CD4-positive, alpha-beta T cell (primary cell): Measurements from ENCODE around the gene NUDT9. TPM values are rescaled to one million over a fixed set of nuclear protein-coding genes. Genes with fewer than 3 reads are reported as not detected.

ENCODE experiments used
- ATAC-seq: fragments of 200-7000 bp; cut with Tn5 transposase; one replicate; pipeline ENCODE4 v1.10.0; 2022; ENCODE audit warnings: mild to moderate bottlenecking; ENCODE audit not compliant: poor library complexity
- CTCF ChIA-PET: fragments of 350-600 bp; sonication (Branson Sonifier 250); formaldehyde crosslinking; loops from one replicate; lab custom pipeline; 2021; ENCODE audit warnings: antibody characterized with exemption, inconsistent platforms; lab: Charles Lee
- POLR2A ChIA-PET: fragments of 350-600 bp; sonication (Branson Sonifier 250); formaldehyde crosslinking; loops from one replicate; lab custom pipeline; 2021; ENCODE audit warnings: antibody characterized with exemption, inconsistent platforms; lab: Charles Lee
- DNase-seq, 14 experiments: peaks; one replicate each; pipeline ENCODE4 v3.0.0-alpha.2; 2013 to 2020; ENCODE audit warnings: mixed read lengths in 2 of 14
- H3K27ac ChIP-seq, 2 donors: one replicate each; pipeline versions ENCODE4 v1.5.1 to v1.7.0; 2013; ENCODE audit warnings: low read length in 2 of 2, low read depth in 1 of 2, mild to moderate bottlenecking in 1 of 2
- H3K27me3 ChIP-seq, 2 experiments: 1 replicate in 1 of 2; 2 replicates in 1 of 2; pipeline versions ENCODE4 v1.6.1 to v1.7.0; 2013; ENCODE audit warnings: low read length in 2 of 2, control low read depth in 1 of 2, mild to moderate bottlenecking in 1 of 2, moderate library complexity in 1 of 2; ENCODE audit not compliant: insufficient read depth in 2 of 2, control insufficient read depth in 1 of 2
- H3K36me3 ChIP-seq: one replicate; pipeline ENCODE4 v1.6.1; 2013; ENCODE audit warnings: low read length, control low read depth; ENCODE audit not compliant: insufficient read depth
- H3K4me1 ChIP-seq: one replicate; pipeline ENCODE4 v1.6.1; 2013; ENCODE audit warnings: low read length, control low read depth; ENCODE audit not compliant: insufficient read depth
- H3K4me3 ChIP-seq: one replicate; pipeline ENCODE4 v1.5.1; 2013; ENCODE audit warnings: mild to moderate bottlenecking, low read length, moderate library complexity
- H3K9me3 ChIP-seq, 2 experiments: 1 replicate in 1 of 2; 2 replicates in 1 of 2; pipeline versions ENCODE4 v1.6.1 to v1.7.0; 2013; ENCODE audit warnings: low read length in 2 of 2, mild to moderate bottlenecking in 2 of 2, control low read depth in 1 of 2, moderate library complexity in 1 of 2; ENCODE audit not compliant: control insufficient read depth in 1 of 2, insufficient read depth in 1 of 2
- H3K27ac Mint-ChIP-seq: one replicate; pipeline ENCODE4 v1.8.0; 2020; ENCODE audit warnings: mixed read lengths
- H3K27me3 Mint-ChIP-seq: one replicate; pipeline ENCODE4 v1.8.0; 2021; ENCODE audit warnings: mixed read lengths
- H3K36me3 Mint-ChIP-seq: one replicate; pipeline ENCODE4 v1.8.0; 2021; ENCODE audit warnings: low read depth, mixed read lengths
- H3K4me1 Mint-ChIP-seq: one replicate; pipeline ENCODE4 v1.8.0; 2021; ENCODE audit warnings: low read depth, mixed read lengths
- H3K4me3 Mint-ChIP-seq: one replicate; pipeline ENCODE4 v1.8.0; 2020; ENCODE audit warnings: mild to moderate bottlenecking, mixed read lengths
- H3K9me3 Mint-ChIP-seq: one replicate; pipeline ENCODE4 v1.8.0; 2020; ENCODE audit warnings: mixed read lengths
- intact Hi-C, 2 experiments: fragments of 100-400 bp; cut with DNase I in 1 of 2; cut with micrococcal nuclease in 1 of 2; formaldehyde crosslinking; loops; one replicate each; pipeline versions ENCODE4 v1.15.1 to v1.9.0; 2023 to 2025; cut with DNase I, micrococcal nuclease
- total RNA-seq, 174 experiments: library from RNA in 2 of 174; stranded (reverse) in 2 of 174; gene quantifications; one replicate each; pipeline ENCODE4 v1.2.3 and lab custom pipeline; 2021 to 2026
- TF ChIP-seq, protein P1 (sequence below): fragments of 200-600 bp; IDR thresholded peaks from one replicate; pipeline ENCODE4 v1.8.0; 2022; ENCODE audit warnings: antibody characterized with exemption, mild to moderate bottlenecking

Gene NUDT9
- total RNA-seq, 2 experiments from 2014 or later: 4.4 to 4.8 TPM

DNA sequence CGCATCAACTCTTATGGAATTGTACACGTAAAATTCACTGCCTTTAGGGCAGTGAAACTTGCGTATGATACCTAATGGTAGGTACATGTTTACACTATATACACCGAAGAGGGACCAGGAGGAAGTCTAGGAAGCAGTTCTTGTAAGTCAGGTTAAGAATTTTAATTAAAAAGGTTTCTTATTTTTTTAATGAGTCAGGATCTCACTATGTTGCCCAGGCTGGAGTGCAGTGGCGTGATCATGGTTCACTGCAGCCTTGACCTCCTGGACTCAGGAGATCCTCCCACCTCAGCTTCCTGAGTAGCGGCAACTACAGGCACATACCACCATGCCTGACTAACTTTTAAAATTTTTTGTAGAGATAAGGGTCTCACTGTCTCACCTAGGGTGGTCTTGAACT lies 6.6 kb downstream of the NUDT9 start:
- H3K27me3 Mint-ChIP-seq: no peaks in the 10 kb centered on the region
- Histone ChIP-seq H3K4me1 (peaks cover 14% of the 10 kb centered on the region), H3K36me3 (no peaks in the 10 kb centered on the region), H3K27me3 (no peaks in the 10 kb centered on the region), H3K4me3 (no peak overlapping the region), H3K27ac (no peak overlapping the region), H3K9me3 (no peaks in the 10 kb centered on the region)
- H3K36me3 Mint-ChIP-seq: peaks cover 9% of the 10 kb centered on the region
- ATAC-seq: no peak
- peaks cover 75% of the 10 kb centered on the region for H3K4me1 Mint-ChIP-seq
- intact Hi-C loops: loop anchor here in 1 of 2 experiments (10.0 kb wide), 1 partner anchor 424 kb away; no protein-coding TSS in a partner anchor
- TF ChIP-seq, protein P1, sequence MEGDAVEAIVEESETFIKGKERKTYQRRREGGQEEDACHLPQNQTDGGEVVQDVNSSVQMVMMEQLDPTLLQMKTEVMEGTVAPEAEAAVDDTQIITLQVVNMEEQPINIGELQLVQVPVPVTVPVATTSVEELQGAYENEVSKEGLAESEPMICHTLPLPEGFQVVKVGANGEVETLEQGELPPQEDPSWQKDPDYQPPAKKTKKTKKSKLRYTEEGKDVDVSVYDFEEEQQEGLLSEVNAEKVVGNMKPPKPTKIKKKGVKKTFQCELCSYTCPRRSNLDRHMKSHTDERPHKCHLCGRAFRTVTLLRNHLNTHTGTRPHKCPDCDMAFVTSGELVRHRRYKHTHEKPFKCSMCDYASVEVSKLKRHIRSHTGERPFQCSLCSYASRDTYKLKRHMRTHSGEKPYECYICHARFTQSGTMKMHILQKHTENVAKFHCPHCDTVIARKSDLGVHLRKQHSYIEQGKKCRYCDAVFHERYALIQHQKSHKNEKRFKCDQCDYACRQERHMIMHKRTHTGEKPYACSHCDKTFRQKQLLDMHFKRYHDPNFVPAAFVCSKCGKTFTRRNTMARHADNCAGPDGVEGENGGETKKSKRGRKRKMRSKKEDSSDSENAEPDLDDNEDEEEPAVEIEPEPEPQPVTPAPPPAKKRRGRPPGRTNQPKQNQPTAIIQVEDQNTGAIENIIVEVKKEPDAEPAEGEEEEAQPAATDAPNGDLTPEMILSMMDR: no peak
- no peak for DNase-seq
- ChIA-PET POLR2A (no interaction called here), CTCF (no interaction called here)
- no peak overlapping the region for H3K27ac Mint-ChIP-seq
- no peak overlapping the region for H3K4me3 Mint-ChIP-seq
- no peaks in the 10 kb centered on the region for H3K9me3 Mint-ChIP-seq

GRCh38 chr4:87430038-87430437 lies 7.7 kb downstream of the NUDT9 start:
- Histone ChIP-seq H3K36me3 (peaks cover 3% of the 10 kb centered on the region), H3K27me3 (no peaks in the 10 kb centered on the region), H3K4me3 (no peak overlapping the region), H3K4me1 (peaks cover 4% of the 10 kb centered on the region), H3K27ac (no peak overlapping the region), H3K9me3 (no peaks in the 10 kb centered on the region)
- TF ChIP-seq, protein P1: no peak
- Mint-ChIP-seq H3K9me3 (no peaks in the 10 kb centered on the region), H3K4me3 (no peak overlapping the region), H3K27ac (no peak overlapping the region), H3K27me3 (no peaks in the 10 kb centered on the region), H3K36me3 (peaks cover 10% of the 10 kb centered on the region), H3K4me1 (peaks cover 67% of the 10 kb centered on the region)
- ChIA-PET POLR2A (no interaction called here), CTCF (no interaction called here)
- no peak for ATAC-seq
- DNase-seq: no peak
- intact Hi-C loops: no loop called here

DNA sequence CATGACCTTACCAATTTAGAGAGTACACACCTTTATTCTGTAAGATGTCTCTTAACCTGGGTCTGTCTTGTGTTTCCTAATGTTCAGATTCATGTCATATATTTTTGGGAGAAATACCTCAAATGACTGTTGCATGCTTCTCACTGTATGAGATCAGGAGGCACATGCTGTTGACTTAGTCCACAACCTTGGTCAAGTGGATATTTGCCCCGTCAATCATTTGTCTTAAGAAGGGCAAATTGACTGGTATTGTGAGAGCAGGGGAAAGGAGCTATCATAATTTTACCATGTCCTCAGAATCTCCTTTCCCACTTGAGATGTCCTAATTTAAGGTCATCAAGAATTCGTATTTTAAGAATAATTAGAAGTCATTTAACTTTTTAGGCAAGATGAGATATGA lies 11.0 kb downstream of the NUDT9 start:
- Mint-ChIP-seq H3K9me3 (no peaks in the 10 kb centered on the region), H3K4me1 (peaks cover 49% of the 10 kb centered on the region), H3K4me3 (no peak overlapping the region), H3K27ac (no peak overlapping the region), H3K27me3 (no peaks in the 10 kb centered on the region), H3K36me3 (peaks cover 33% of the 10 kb centered on the region)
- H3K9me3 ChIP-seq: no peaks in the 10 kb centered on the region
- H3K4me1 ChIP-seq: no peaks in the 10 kb centered on the region
- TF ChIP-seq, protein P1: no peak
- H3K4me3 ChIP-seq: no peak overlapping the region
- no peaks in the 10 kb centered on the region for H3K27me3 ChIP-seq
- ChIA-PET CTCF (no interaction called here), POLR2A (no interaction called here)
- no peak overlapping the region for H3K27ac ChIP-seq
- intact Hi-C loops: no loop called here
- H3K36me3 ChIP-seq: peaks cover 28% of the 10 kb centered on the region
- ATAC-seq: no peak
- no peak for DNase-seq
